Neural cell (in vitro differentiated cells): ENCODE measurements around the gene AKR1C3. TPM values are rescaled to one million over a fixed set of nuclear protein-coding genes. Genes with fewer than 3 reads are reported as not detected.
"Not testable (repeated sequence)": the region's sequence is repeated elsewhere in the genome, so short reads cannot be mapped to it uniquely, and the experiment has no call there.

Source experiments
- H2AFZ ChIP-seq: fragments of 200-600, 300-800 bp; sonication (generic), shearing (Covaris generic); 2 replicates; pipeline ENCODE4 v1.6.0; 2014; ENCODE audit warnings: low read depth, mild to moderate bottlenecking, antibody characterized with exemption, low read length, moderate library complexity
- H3F3A ChIP-seq: fragments of 200-600 bp; shearing (Covaris generic); 2 replicates; pipeline ENCODE4 v1.6.1; 2016; ENCODE audit warnings: mild to moderate bottlenecking, moderate library complexity, mixed read lengths, antibody characterized with exemption, low read length; ENCODE audit not compliant: insufficient read depth, poor library complexity, severe bottlenecking
- H3K27ac ChIP-seq: fragments of 200-600, 300-800 bp; sonication (generic), shearing (Covaris generic); 2 replicates; pipeline ENCODE4 v1.5.1; 2014; ENCODE audit warnings: mild to moderate bottlenecking, low read length, moderate library complexity
- H3K27me3 ChIP-seq: fragments of 300-800, 200-600 bp; sonication (generic), shearing (Covaris generic); 2 replicates; pipeline ENCODE4 v1.6.0; 2014; ENCODE audit warnings: mild to moderate bottlenecking, low read depth, low read length, moderate library complexity; ENCODE audit not compliant: insufficient read depth
- H3K36me3 ChIP-seq: fragments of 300-800, 200-600 bp; sonication (generic), shearing (Covaris generic); 2 replicates; pipeline ENCODE4 v1.5.1; 2014; ENCODE audit warnings: mild to moderate bottlenecking, antibody characterized with exemption, low read length, moderate library complexity; ENCODE audit not compliant: insufficient read depth
- H3K4me2 ChIP-seq: fragments of 300-800, 200-600 bp; sonication (generic), shearing (Covaris generic); 2 replicates; pipeline ENCODE4 v1.6.0; 2014; ENCODE audit warnings: mild to moderate bottlenecking, low read length
- H3K4me3 ChIP-seq: fragments of 300-800, 200-600 bp; sonication (generic), shearing (Covaris generic); 2 replicates; pipeline ENCODE4 v1.5.1; 2014; ENCODE audit warnings: mild to moderate bottlenecking, low read length, moderate library complexity
- H3K79me2 ChIP-seq: fragments of 200-600 bp; shearing (Covaris generic); replicated peaks from 2 replicates; pipeline ENCODE4 v1.6.0; 2014; ENCODE audit warnings: mild to moderate bottlenecking, low read length, moderate library complexity; ENCODE audit not compliant: insufficient read depth
- H3K9ac ChIP-seq: fragments of 300-800, 200-600 bp; sonication (generic), shearing (Covaris generic); 2 replicates; pipeline ENCODE4 v1.6.1; 2016; ENCODE audit warnings: mild to moderate bottlenecking, low read length, mixed read lengths
- H3K9me2 ChIP-seq: fragments of 200-600 bp; shearing (Covaris generic); 2 replicates; pipeline ENCODE4 v1.6.1; 2016; ENCODE audit warnings: mild to moderate bottlenecking, low read length, mixed read lengths; ENCODE audit not compliant: insufficient read depth
- H3K9me3 ChIP-seq: fragments of 200-600, 300-800 bp; sonication (generic), shearing (Covaris generic); 2 replicates; pipeline ENCODE4 v1.6.1; 2016; ENCODE audit warnings: mild to moderate bottlenecking, mixed run types, low read length, moderate library complexity, mixed read lengths
- H4K20me1 ChIP-seq: fragments of 200-600 bp; shearing (Covaris generic); 2 replicates; pipeline ENCODE4 v1.6.1; 2016; ENCODE audit warnings: mild to moderate bottlenecking, mixed run types; ENCODE audit not compliant: insufficient read depth
- EP300 ChIP-seq: fragments of 450-650 bp; conservative IDR thresholded peaks from 2 replicates; pipeline ENCODE4 v1.6.1; 2014; ENCODE audit warnings: antibody characterized with exemption, mild to moderate bottlenecking, moderate library complexity; ENCODE audit not compliant: poor library complexity, severe bottlenecking
- EZH2 ChIP-seq: fragments of 200-600, 300-800 bp; shearing (Covaris generic), sonication (generic); IDR thresholded peaks from 2 replicates; pipeline ENCODE4 v1.6.1; 2014; ENCODE audit warnings: antibody characterized with exemption, low read length, borderline replicate concordance, mild to moderate bottlenecking; ENCODE audit not compliant: insufficient read depth, poor library complexity, severe bottlenecking
- MXI1 ChIP-seq: fragments of 450-650 bp; conservative IDR thresholded peaks from 2 replicates; pipeline ENCODE4 v1.6.1; 2014; ENCODE audit warnings: antibody characterized with exemption, mild to moderate bottlenecking; ENCODE audit not compliant: poor library complexity, severe bottlenecking
- POLR2AphosphoS5 ChIP-seq: IDR thresholded peaks from 2 replicates; pipeline ENCODE4 v1.6.1; 2012
- RAD21 ChIP-seq: fragments of 450-650 bp; conservative IDR thresholded peaks from 2 replicates; pipeline ENCODE4 v1.6.1; 2014; ENCODE audit warnings: antibody characterized with exemption, mild to moderate bottlenecking, moderate library complexity
- SMC3 ChIP-seq: fragments of 450-650 bp; conservative IDR thresholded peaks from 2 replicates; pipeline ENCODE4 v1.6.1; 2014; ENCODE audit warnings: antibody characterized with exemption, mild to moderate bottlenecking, moderate library complexity; ENCODE audit not compliant: poor library complexity
- TAF1 ChIP-seq: IDR thresholded peaks from 2 replicates; pipeline ENCODE4 v1.6.1; 2012; ENCODE audit warnings: low read depth
- polyA plus RNA-seq: library from polyadenylated mRNA; depleted of rRNA; stranded (reverse); fragments of >200 nt; gene quantifications from 2 replicates; pipeline ENCODE4 v1.2.3, GENCODE V29; 2014
- TF ChIP-seq, protein P1 (sequence below): IDR thresholded peaks from 2 replicates; pipeline ENCODE4 v1.6.1; 2012; ENCODE audit warnings: borderline replicate concordance
- TF ChIP-seq, protein P2 (sequence below): fragments of 450-650 bp; IDR thresholded peaks from 2 replicates; pipeline ENCODE4 v1.5.1; 2014; ENCODE audit warnings: antibody characterized with exemption, mild to moderate bottlenecking, moderate library complexity; ENCODE audit not compliant: poor library complexity, severe bottlenecking

Gene AKR1C3
- polyA plus RNA-seq, 1 donor from 2014 or later = 2.7 TPM

DNA sequence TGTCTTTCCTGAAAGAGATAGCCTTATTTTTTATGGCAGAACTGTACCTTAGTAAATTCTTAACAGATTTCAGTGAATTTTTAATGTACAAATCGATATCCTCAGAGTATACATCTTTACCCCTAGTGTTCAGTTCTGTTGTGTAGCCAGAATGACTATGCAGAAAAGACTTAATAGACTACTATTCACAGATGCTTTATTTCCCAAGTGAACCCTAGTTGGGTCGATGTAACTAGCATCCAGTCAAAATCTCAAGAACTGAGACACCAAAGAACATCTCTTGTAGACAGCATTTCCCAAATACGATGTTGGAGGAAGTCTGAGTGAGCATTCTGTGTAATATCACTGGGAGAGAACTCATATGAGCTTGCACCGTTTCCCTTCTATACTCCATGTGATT, 1.5 kb downstream of the AKR1C3 start:
- Histone ChIP-seq H3K4me3 (no peak overlapping the region), H3K9me2 (no peaks in the 10 kb centered on the region), H3K4me2 (no peak overlapping the region), H3K36me3 (no peaks in the 10 kb centered on the region), H3F3A (no peaks in the 10 kb centered on the region), H2AFZ (no peak overlapping the region), H3K79me2 (no peaks in the 10 kb centered on the region), H3K9ac (no peak overlapping the region), H4K20me1 (no peaks in the 10 kb centered on the region), H3K27me3 (no peaks in the 10 kb centered on the region), H3K9me3 (no peaks in the 10 kb centered on the region), H3K27ac (no peak overlapping the region)
- TF ChIP-seq MXI1 (no peak), TAF1 (no peak), SMC3 (no peak), POLR2AphosphoS5 (no peak), EZH2 (no peak), EP300 (no peak), RAD21 (no peak)
- TF ChIP-seq, protein P1, sequence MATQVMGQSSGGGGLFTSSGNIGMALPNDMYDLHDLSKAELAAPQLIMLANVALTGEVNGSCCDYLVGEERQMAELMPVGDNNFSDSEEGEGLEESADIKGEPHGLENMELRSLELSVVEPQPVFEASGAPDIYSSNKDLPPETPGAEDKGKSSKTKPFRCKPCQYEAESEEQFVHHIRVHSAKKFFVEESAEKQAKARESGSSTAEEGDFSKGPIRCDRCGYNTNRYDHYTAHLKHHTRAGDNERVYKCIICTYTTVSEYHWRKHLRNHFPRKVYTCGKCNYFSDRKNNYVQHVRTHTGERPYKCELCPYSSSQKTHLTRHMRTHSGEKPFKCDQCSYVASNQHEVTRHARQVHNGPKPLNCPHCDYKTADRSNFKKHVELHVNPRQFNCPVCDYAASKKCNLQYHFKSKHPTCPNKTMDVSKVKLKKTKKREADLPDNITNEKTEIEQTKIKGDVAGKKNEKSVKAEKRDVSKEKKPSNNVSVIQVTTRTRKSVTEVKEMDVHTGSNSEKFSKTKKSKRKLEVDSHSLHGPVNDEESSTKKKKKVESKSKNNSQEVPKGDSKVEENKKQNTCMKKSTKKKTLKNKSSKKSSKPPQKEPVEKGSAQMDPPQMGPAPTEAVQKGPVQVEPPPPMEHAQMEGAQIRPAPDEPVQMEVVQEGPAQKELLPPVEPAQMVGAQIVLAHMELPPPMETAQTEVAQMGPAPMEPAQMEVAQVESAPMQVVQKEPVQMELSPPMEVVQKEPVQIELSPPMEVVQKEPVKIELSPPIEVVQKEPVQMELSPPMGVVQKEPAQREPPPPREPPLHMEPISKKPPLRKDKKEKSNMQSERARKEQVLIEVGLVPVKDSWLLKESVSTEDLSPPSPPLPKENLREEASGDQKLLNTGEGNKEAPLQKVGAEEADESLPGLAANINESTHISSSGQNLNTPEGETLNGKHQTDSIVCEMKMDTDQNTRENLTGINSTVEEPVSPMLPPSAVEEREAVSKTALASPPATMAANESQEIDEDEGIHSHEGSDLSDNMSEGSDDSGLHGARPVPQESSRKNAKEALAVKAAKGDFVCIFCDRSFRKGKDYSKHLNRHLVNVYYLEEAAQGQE = no peak
- TF ChIP-seq, protein P2, sequence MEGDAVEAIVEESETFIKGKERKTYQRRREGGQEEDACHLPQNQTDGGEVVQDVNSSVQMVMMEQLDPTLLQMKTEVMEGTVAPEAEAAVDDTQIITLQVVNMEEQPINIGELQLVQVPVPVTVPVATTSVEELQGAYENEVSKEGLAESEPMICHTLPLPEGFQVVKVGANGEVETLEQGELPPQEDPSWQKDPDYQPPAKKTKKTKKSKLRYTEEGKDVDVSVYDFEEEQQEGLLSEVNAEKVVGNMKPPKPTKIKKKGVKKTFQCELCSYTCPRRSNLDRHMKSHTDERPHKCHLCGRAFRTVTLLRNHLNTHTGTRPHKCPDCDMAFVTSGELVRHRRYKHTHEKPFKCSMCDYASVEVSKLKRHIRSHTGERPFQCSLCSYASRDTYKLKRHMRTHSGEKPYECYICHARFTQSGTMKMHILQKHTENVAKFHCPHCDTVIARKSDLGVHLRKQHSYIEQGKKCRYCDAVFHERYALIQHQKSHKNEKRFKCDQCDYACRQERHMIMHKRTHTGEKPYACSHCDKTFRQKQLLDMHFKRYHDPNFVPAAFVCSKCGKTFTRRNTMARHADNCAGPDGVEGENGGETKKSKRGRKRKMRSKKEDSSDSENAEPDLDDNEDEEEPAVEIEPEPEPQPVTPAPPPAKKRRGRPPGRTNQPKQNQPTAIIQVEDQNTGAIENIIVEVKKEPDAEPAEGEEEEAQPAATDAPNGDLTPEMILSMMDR = no peak

DNA sequence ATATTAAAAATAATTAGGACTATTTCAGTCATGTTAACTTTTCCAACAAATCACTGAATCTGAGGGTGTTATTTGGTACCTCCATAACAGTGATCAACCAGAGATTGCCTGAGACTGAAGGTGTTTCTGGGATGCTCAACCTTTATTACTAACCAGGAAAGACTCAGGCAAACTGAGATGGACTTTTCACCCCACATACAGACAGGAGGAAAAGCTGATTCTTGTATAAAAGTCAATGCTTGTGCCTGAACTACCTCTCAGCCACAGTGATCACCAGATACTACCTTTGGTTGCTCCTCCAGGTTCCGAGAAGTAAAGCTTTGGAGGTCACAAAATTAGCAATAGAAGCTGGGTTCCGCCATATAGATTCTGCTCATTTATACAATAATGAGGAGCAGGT, 1.9 kb downstream of the AKR1C3 start:
- Histone ChIP-seq H2AFZ (no peak overlapping the region), H3F3A (no peaks in the 10 kb centered on the region), H3K4me3 (no peak overlapping the region), H3K79me2 (no peaks in the 10 kb centered on the region), H3K36me3 (no peaks in the 10 kb centered on the region), H3K9ac (no peak overlapping the region), H3K9me3 (no peaks in the 10 kb centered on the region), H4K20me1 (no peaks in the 10 kb centered on the region), H3K4me2 (no peak overlapping the region), H3K27ac (no peak overlapping the region), H3K27me3 (no peaks in the 10 kb centered on the region), H3K9me2 (no peaks in the 10 kb centered on the region)
- TF ChIP-seq POLR2AphosphoS5 (no peak), EP300 (no peak), EZH2 (no peak), SMC3 (no peak), RAD21 (no peak), TAF1 (no peak)
- TF ChIP-seq, protein P2 = no peak
- TF ChIP-seq, protein P1 = no peak

DNA sequence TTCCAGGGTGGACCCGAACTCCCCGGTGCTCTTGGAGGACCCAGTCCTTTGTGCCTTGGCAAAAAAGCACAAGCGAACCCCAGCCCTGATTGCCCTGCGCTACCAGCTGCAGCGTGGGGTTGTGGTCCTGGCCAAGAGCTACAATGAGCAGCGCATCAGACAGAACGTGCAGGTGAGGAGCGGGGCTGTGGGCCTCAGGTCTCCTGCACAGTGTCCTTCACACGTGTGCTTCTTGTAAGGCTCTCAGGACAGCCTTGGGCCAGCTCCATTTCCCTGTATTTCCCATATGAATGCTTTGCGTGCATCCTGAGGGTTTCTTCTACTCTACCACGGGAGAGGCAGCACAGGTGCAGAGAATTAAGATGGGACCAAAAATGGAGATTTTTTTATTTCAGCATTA, 8.3 kb downstream of the AKR1C3 start:
- H3K27ac ChIP-seq, H3F3A ChIP-seq, H3K27me3 ChIP-seq, H3K36me3 ChIP-seq, H3K9ac ChIP-seq, H3K4me2 ChIP-seq, H4K20me1 ChIP-seq, H3K9me2 ChIP-seq, H3K9me3 ChIP-seq, H3K4me3 ChIP-seq, H2AFZ ChIP-seq, H3K79me2 ChIP-seq: not testable (repeated sequence)
